H1 (cell line): ENCODE data around the gene TFR2. TPM values are rescaled to one million over a fixed set of nuclear protein-coding genes. Genes with fewer than 3 reads are reported as not detected.

ENCODE experiments used
- CHD7 ChIP-seq: fragments of 300-600 bp; sonication (generic); IDR thresholded peaks from 2 replicates; pipeline ENCODE4 v1.7.1; 2012; ENCODE audit warnings: low read length, moderate library complexity, mild to moderate bottlenecking, inconsistent platforms; ENCODE audit not compliant: insufficient replicate concordance
- POLR2AphosphoS5 ChIP-seq: IDR thresholded peaks from 2 replicates; pipeline ENCODE4 v1.6.1; 2011; ENCODE audit warnings: low read depth, low read length
- RXRA ChIP-seq: IDR thresholded peaks from 2 replicates; pipeline ENCODE4 v1.6.1; 2011; ENCODE audit warnings: low read depth, mild to moderate bottlenecking, low read length, moderate library complexity; ENCODE audit not compliant: insufficient read depth
- SP1 ChIP-seq: IDR thresholded peaks from 2 replicates; pipeline ENCODE4 v1.6.1; 2011; ENCODE audit warnings: low read depth, low read length
- SP4 ChIP-seq: IDR thresholded peaks from 2 replicates; pipeline ENCODE4 v1.6.1; 2012; ENCODE audit warnings: low read length, inconsistent platforms
- SRF ChIP-seq: IDR thresholded peaks from 2 replicates; pipeline ENCODE4 v1.6.1; 2011; ENCODE audit warnings: mild to moderate bottlenecking, low read depth, low read length, moderate library complexity
- polyA plus RNA-seq, 7 experiments: library from polyadenylated mRNA; depleted of rRNA in 3 of 7; stranded (reverse) in 5 of 7; unstranded in 2 of 7; fragments of >200 nt in 5 of 7; fragments of 200-250 nt in 2 of 7; gene quantifications; 1 replicate in 5 of 7; 2 replicates in 1 of 7; 4 replicates in 1 of 7; pipeline versions ENCODE4 v1.2.1 to v1.2.3, GENCODE V29; 2011 to 2013; ENCODE audit warnings: missing spikeins in 2 of 7, mixed read lengths in 2 of 7
- total RNA-seq: library from RNA; stranded (reverse); fragmentation: NEBNext Ultra II Directional; extraction: Animal tissue kit (Norgen Biotek cat#: 25700); gene quantifications from 2 replicates; pipeline ENCODE4 v1.2.1, GENCODE V29; 2021
- TF ChIP-seq, protein P1 (sequence below), 3 experiments: IDR thresholded peaks; 1 replicate in 2 of 3; 2 replicates in 1 of 3; pipeline versions ENCODE4 v1.5.1 to v1.6.1; 2011; ENCODE audit warnings: low read length in 3 of 3, mild to moderate bottlenecking in 3 of 3, inconsistent platforms in 2 of 3, low read depth in 1 of 3, moderate library complexity in 1 of 3; ENCODE audit not compliant: insufficient read depth in 1 of 3; ENCODE audit errors: control extremely low read depth in 1 of 3

The TFR2 gene
- total and polyA plus RNA-seq, 2 of the 8 experiments (the other 6 are each of a cell fraction or from before 2014, with no cell fraction given) = 4.6 to 5.7 TPM

- TF ChIP-seq RXRA = no peak
- TF ChIP-seq POLR2AphosphoS5 = no peak
- TF ChIP-seq SP1 = no peak
- TF ChIP-seq, protein P1, sequence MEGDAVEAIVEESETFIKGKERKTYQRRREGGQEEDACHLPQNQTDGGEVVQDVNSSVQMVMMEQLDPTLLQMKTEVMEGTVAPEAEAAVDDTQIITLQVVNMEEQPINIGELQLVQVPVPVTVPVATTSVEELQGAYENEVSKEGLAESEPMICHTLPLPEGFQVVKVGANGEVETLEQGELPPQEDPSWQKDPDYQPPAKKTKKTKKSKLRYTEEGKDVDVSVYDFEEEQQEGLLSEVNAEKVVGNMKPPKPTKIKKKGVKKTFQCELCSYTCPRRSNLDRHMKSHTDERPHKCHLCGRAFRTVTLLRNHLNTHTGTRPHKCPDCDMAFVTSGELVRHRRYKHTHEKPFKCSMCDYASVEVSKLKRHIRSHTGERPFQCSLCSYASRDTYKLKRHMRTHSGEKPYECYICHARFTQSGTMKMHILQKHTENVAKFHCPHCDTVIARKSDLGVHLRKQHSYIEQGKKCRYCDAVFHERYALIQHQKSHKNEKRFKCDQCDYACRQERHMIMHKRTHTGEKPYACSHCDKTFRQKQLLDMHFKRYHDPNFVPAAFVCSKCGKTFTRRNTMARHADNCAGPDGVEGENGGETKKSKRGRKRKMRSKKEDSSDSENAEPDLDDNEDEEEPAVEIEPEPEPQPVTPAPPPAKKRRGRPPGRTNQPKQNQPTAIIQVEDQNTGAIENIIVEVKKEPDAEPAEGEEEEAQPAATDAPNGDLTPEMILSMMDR (IDR thresholded peaks at IDR 0.05; ENCODE audit: control extremely low read depth in 1 of 3, insufficient read depth in 1 of 3, low read depth in 1 of 3, low read length in 3 of 3) = no peak
- TF ChIP-seq CHD7 = no peak
- TF ChIP-seq SP4 = no peak
- no peak for TF ChIP-seq SRF
These were observed 58.0 kb downstream of the TFR2 start (continued) for GRCh38 chr7:100583132-100584053.
